Psoas muscle (tissue), 8 donors: ENCODE measurements around the gene SCRG1. TPM values are rescaled to one million over a fixed set of nuclear protein-coding genes. Genes with fewer than 3 reads are reported as not detected.

Experiments
- ATAC-seq, 4 donors: fragments of 200-7000 bp; cut with Tn5 transposase; one replicate each; pipeline ENCODE4 v1.9.1; 2020; ENCODE audit warnings: moderate library complexity in 3 of 4, mild to moderate bottlenecking in 2 of 4
- DNase-seq, 2 donors: peaks; one replicate each; pipeline ENCODE4 v3.0.0-alpha.2; 2020
- H3K27ac ChIP-seq: fragments of 200-600 bp; one replicate; pipeline ENCODE4 v1.8.0; 2022
- H3K27me3 ChIP-seq, 3 donors: fragments of 200-600 bp in 1 of 3; one replicate each; pipeline versions ENCODE4 v1.6.1 to v1.8.0; 2013 to 2022; ENCODE audit warnings: low read length in 2 of 3, mild to moderate bottlenecking in 2 of 3, moderate library complexity in 1 of 3; ENCODE audit not compliant: insufficient read depth in 3 of 3
- H3K36me3 ChIP-seq, 2 donors: fragments of 200-600 bp in 1 of 2; one replicate each; pipeline versions ENCODE4 v1.6.1 to v1.8.0; 2013 to 2022; ENCODE audit warnings: low read depth in 1 of 2, mild to moderate bottlenecking in 1 of 2, moderate library complexity in 1 of 2; ENCODE audit not compliant: insufficient read depth in 1 of 2
- H3K4me1 ChIP-seq: fragments of 200-600 bp; one replicate; pipeline ENCODE4 v1.8.0; 2022
- H3K4me3 ChIP-seq: fragments of 200-600 bp; one replicate; pipeline ENCODE4 v1.8.0; 2022; ENCODE audit warnings: mild to moderate bottlenecking
- H3K9me3 ChIP-seq: fragments of 200-600 bp; one replicate; pipeline ENCODE4 v1.8.0; 2022
- CTCF ChIP-seq: fragments of 200-600 bp; IDR thresholded peaks from one replicate; pipeline ENCODE4 v1.8.0; 2022; ENCODE audit warnings: antibody characterized with exemption
- WGBS, 3 donors: extraction: QIAGEN DNeasy Blood & Tissue Kit; methylation state at CpG; one replicate each; pipeline versions ENCODE4 v1.1.6 to v1.1.7; 2013; 5-methylcytosine and 5-hydroxymethylcytosine counted together
- intact Hi-C, 2 donors: fragments of 100-400 bp; cut with DNase I; formaldehyde crosslinking; loops; one replicate each; pipeline versions ENCODE4 v1.11.0 to v1.14.2; 2022
- polyA plus RNA-seq, 3 donors: library from polyadenylated mRNA; stranded (reverse); fragments of 200-250 nt; gene quantifications; one replicate each; pipeline ENCODE4 v1.2.3, GENCODE V29; 2013
- total RNA-seq, 4 donors: library from RNA; stranded (reverse); fragmentation: NEBNext Ultra II Directional in 2 of 4; extraction: Animal tissue kit (Norgen Biotek cat#: 25700) in 2 of 4; gene quantifications; one replicate each; pipeline versions ENCODE4 v1.2.1 to v1.2.4, GENCODE V29; 2021 to 2023
- donor health status: healthy with polysubstance abuse.
- donor health status: DM: no; HTN: no; CAD: no; lungs with moderate emphysema.
- donor health status: Bipolar disorder and iron deficiency.
- donor health status: healthy.
- donor health status: DM: yes; HTN: yes; CAD: no.
- donor health status: DM: no; HTN: no; CAD: no.
- donor health status: DM: no; HTN: no; CAD: no.
- donor health status: DM: yes; HTN: yes; CAD: no.

SCRG1 gene
- total and polyA plus RNA-seq, 7 donors, result 0.01 to 0.19 (median 0.03) TPM; not detected in 4

- TF ChIP-seq CTCF, result no peak
- Histone ChIP-seq H3K4me3 (no peak overlapping the region), H3K4me1 (no peaks in the 10 kb centered on the region), H3K9me3 (no peaks in the 10 kb centered on the region), H3K27me3 (no peaks in the 10 kb centered on the region), H3K36me3 (no peaks in the 10 kb centered on the region), H3K27ac (no peak overlapping the region)
- DNase-seq, result no peak
- ATAC-seq, result no peak
- intact Hi-C loops, result no loop called here
Observed at GRCh38 chr4:173386751-173387150, 12.2 kb downstream of the SCRG1 start.

- Histone ChIP-seq H3K4me1 (no peaks in the 10 kb centered on the region), H3K9me3 (no peaks in the 10 kb centered on the region), H3K4me3 (no peak overlapping the region), H3K27me3 (no peaks in the 10 kb centered on the region), H3K27ac (no peak overlapping the region), H3K36me3 (no peaks in the 10 kb centered on the region)
- 96 to 98% (median 98%) methylated on average over 4 of the region's 4 CpGs for WGBS, 3 donors
- intact Hi-C loops, result no loop called here
- DNase-seq (no peak), ATAC-seq (no peak)
- TF ChIP-seq CTCF, result no peak
Observed at GRCh38 chr4:173382349-173382748, 16.6 kb downstream of the SCRG1 start.

GRCh38 chr4:173381610-173382009, 17.3 kb downstream of the SCRG1 start:
- no peak for ATAC-seq
- DNase-seq, result no peak
- intact Hi-C loops, result no loop called here
- Histone ChIP-seq H3K27ac (no peak overlapping the region), H3K36me3 (no peaks in the 10 kb centered on the region), H3K27me3 (no peaks in the 10 kb centered on the region), H3K4me1 (no peaks in the 10 kb centered on the region), H3K9me3 (no peaks in the 10 kb centered on the region), H3K4me3 (no peak overlapping the region)
- WGBS, 3 donors, result 27 to 45% (median 30%) methylated on average over 1 of the region's 1 CpG
- TF ChIP-seq CTCF, result no peak

- TF ChIP-seq CTCF, result no peak
- no peaks in the 10 kb centered on the region for H3K4me1 ChIP-seq
- H3K27ac ChIP-seq, result no peak overlapping the region
- H3K9me3 ChIP-seq, result no peaks in the 10 kb centered on the region
- H3K27me3 ChIP-seq, result no peaks in the 10 kb centered on the region
- intact Hi-C loops, result no loop called here
- peaks cover 0 to 4% of the 10 kb centered on the region in 2 donors for H3K36me3 ChIP-seq
- ATAC-seq (no peak), DNase-seq (no peak)
- no peak overlapping the region for H3K4me3 ChIP-seq
Observed at GRCh38 chr4:173380987-173381386, 17.9 kb downstream of the SCRG1 start.

- ATAC-seq, result no peak
- TF ChIP-seq CTCF, result no peak
- H3K9me3 ChIP-seq, result no peaks in the 10 kb centered on the region
- 95 to 99% (median 98%) methylated on average over 3 of the region's 3 CpGs for WGBS, 3 donors
- H3K4me3 ChIP-seq, result no peak overlapping the region
- peaks cover 0 to 5% of the 10 kb centered on the region in 2 donors for H3K36me3 ChIP-seq
- H3K27me3 ChIP-seq, result no peaks in the 10 kb centered on the region
- intact Hi-C loops, result no loop called here
- no peak overlapping the region for H3K27ac ChIP-seq
- no peak for DNase-seq
- no peaks in the 10 kb centered on the region for H3K4me1 ChIP-seq
Observed at GRCh38 chr4:173379929-173380328, 19.0 kb downstream of the SCRG1 start.
